HG03565 (cell line): Measurements from ENCODE around the gene VWA2.
"Not testable (repeated sequence)": the region's sequence is repeated elsewhere in the genome, so short reads cannot be mapped to it uniquely, and the experiment has no call there.

Experiments used
- ATAC-seq: cut with Tn5 transposase; IDR thresholded peaks from one replicate; pipeline ENCODE4 v1.9.1; 2021; ENCODE audit warnings: mild to moderate bottlenecking, moderate library complexity; ENCODE audit not compliant: unreplicated experiment

The VWA2 gene

DNA sequence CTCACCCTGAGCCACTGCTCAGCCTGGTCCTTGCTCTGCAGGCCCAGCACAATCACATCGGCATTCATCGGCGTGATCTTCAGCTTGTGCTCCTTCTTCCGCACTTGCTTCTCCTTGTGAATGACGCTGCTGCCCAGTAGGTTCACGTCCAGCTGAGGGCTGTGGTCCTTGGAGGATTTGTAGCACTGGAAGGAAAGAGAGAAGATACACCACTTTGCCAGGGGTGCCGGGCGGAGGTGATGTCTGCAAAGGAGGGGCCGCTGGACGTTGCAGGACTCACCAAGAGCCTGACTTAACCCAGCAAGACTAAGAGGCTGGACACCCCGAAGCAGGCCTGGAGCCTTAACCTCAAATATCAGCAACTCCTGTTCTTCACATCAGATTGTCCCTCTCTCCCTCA lies 74.8 kb downstream of the VWA2 start:
- ATAC-seq: no peak

GRCh38 chr10:114315566-114316420 lies 76.7 kb downstream of the VWA2 start:
- no peak for ATAC-seq

GRCh38 chr10:114316744-114317143 lies 77.7 kb downstream of the VWA2 start:
- no peak for ATAC-seq

DNA sequence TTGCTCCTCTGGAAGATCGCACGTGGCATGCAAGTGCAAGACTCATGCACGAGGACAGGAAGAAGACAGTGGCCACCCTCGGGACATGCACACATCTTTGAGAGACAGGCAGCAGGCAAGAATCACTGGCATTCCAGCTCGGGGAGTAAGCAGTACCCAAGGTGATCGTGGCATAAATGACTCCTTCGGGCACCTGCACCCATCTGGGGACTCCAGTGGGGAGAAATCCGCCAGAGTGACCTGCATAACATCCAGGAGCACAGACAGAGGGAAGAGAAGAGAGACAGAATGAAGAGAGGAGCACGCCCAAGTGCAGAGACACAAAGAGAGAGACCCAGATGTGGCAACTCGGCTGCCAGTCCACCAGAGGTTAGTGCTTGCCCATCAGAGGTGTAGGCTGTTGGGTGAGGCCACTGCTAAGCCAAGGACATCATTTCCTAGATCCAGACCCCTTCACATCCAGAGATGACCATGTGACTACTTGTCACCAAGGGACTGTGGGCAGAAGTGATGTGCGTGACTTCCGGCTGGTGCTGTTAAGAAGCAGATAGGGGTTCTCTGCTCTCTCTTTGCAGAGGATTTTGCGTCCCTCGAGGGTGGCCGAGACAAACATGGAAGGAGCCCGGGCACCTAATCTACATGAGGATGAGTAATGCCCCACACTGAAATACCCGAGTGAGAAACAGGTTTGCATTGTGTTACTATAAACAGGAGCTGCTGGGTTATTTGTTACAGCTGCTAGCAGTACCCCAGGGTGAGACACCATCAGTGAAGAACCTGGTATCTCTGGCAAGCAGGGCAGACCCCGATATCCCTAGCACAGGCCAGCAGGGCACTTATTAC lies 80.6 kb downstream of the VWA2 start:
- ATAC-seq: no peak

DNA sequence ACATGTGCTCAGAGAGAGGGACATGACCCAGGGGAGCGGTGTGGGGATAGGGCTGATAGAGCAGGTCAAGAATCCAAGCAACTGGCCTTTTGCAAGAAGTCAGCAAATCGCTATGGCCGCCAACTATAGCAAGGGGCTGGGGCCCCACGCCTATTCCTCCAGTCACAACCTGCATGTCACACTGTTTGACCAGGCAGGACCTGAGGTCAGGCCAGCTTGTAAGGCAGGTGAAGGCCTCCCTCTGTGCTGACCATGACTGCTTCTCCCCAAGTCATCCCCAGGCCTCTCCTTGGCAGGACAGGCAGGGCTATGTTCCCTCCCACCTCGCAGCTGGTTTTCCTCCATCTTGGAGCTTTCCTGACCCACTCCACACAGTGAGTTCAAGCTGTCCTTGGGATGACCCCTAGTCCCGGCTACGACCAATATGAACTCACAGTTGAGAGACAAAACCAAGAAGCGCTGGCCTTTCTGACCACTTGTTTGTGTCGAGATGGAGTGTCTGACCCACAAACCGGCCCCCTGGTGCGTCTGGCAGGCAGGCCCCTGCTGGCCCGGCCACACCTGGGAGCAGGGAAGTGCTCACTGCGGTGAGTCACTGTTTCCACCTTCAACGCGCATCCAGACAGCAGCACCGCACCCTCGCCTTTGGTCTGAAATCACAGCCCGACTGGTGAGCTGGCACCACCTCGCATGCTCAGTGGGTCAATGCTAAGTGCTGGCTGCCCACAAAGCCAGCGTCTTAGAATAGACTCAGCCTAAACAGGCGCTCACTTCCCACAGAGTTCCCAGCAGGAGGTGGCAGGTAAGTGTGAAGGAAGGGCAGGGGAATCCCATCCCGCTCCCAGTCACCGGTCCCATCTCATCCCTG lies 81.4 kb downstream of the VWA2 start:
- no peak for ATAC-seq

- no peak for ATAC-seq
Observed at GRCh38 chr10:114322344-114322743, 83.3 kb downstream of the VWA2 start.

DNA sequence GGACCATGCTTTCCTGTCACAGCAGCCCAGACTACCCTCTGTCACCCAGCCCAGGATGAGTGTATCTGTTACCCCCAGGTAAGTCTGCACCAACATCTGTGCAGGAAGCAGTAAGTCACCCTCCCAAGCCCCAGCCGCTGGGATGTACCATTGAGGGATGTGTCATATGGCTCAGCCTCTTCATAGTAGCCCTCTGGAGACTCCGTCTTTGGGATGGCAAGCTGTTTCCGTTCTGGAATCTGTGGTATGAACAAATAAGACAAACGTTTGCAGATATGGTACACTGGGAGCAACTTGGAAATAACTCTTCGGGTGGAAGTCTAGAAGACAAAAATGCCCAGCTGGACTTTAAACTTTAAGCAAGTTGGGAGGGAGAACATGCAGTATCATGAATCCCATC lies 84.0 kb downstream of the VWA2 start:
- ATAC-seq: no peak

GRCh38 chr10:114326795-114327194 lies 87.7 kb downstream of the VWA2 start:
- ATAC-seq: no peak

GRCh38 chr10:114327537-114328440 lies 88.7 kb downstream of the VWA2 start:
- no peak for ATAC-seq

- ATAC-seq: no peak
Observed at GRCh38 chr10:114328441-114328812, 89.4 kb downstream of the VWA2 start.

DNA sequence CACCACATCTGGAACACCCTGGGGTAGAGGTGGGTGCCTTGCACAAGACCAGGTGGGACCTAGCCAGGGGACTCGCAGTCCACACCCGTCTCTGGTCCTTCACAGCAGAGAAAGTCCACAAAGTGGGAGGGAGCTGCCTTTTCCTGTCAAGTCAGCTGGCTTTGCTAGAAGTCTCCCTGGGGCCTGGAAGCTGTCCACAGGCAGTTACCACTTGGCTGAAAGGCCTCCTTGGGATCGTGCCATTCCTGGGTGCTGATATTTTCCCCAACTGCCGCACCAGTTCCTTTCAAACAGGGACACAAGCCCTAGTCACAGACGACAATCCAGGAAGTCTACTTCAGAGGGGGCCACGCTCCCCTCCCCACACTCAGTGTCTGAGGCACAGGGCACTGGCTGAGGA lies 89.8 kb downstream of the VWA2 start:
- no peak for ATAC-seq

GRCh38 chr10:114329634-114330365 lies 90.7 kb downstream of the VWA2 start:
- no peak for ATAC-seq

- no peak for ATAC-seq
Observed at GRCh38 chr10:114332301-114333192, 93.5 kb downstream of the VWA2 start.

DNA sequence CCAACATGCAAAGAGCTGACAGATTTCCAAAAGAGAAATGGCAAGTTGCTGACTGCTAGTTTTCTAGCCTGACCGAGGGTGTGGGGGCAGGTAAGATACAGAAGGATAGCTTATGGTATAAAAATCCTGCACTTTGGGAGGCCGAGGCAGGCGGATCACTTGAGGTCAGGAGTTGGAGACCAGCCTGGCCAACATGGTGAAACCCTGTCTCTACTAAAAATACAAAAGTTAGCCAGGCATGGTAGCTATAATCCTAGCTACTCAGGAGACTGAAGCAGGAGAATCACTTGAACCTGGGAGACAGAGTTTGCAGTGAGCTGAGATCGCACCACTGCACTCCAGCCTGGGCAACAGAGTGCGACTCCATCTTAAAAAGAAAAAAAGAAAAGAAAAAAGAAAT lies 94.4 kb downstream of the VWA2 start:
- ATAC-seq: not testable (repeated sequence)

DNA sequence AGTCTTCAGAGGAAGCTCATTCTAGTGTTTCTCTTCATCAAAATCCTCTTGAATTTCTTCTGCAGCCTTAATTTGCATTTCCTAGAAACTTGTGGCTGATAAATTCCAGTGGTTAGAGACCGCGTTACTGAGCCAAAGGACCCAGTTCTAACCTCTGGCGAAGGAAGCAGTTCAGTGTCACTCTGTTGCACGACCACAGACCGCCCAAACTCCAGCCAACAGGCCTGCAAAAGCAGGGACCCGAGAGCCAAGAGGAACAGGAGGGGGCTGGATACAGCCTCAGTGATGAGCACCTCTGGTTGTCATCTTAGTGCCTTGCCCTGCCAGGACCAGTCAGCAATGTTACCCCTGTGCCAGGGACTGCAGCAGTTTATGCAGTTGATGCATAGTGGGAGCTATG lies 95.2 kb downstream of the VWA2 start:
- no peak for ATAC-seq

DNA sequence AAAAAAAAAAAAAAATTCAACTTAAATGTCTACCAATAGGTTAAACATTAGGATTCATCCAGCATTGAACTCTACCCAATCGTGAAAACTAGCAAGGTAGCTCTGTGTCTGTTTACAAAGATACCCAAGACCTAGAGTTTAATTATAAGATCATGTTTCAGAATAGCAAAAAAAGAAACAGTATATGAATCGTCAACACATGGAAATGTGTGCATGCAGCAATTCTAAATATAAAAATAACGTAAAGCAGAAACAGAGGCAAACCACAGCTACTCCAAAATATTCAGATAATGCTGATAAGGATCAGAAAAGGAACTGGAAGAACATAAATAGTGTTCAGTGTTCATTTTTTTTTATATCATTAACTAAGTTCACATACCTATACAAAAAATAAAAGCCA lies 96.6 kb downstream of the VWA2 start:
- no peak for ATAC-seq

DNA sequence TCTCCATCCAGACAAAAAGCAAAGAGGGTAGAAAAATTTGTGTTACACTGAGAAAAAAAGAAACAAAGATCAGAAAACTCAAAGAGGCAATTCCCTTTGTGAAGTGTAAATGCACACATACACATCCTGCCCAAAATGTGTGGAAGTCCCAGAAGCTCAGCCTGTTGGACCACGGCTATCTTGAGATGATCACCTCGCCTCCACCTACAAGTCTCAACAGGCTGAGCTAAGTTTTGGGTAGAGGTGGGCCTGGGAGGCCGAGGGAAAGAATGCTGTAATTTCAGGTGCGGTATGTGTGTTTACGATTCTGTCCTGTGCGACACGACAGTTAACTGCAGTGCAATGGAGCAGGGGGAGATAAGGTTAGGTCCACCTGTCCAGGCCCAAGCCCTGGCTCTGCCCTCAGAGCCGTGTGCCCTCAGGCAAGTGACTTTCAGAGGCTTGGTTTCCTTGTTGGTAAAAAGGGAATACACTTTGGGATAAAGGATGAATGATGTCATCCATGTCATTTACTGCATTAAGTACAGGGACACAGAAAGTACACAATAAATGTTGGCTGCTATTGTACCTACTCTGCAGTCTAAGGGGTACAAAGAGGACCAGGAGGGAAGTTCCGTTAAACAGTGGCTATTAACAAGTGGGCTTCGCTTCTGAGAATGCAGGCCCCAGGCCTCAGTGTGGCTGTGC lies 97.9 kb downstream of the VWA2 start:
- ATAC-seq: no peak
